Keratinocyte (primary cell): ENCODE measurements around the gene NUP160. TPM values are rescaled to one million over a fixed set of nuclear protein-coding genes. Genes with fewer than 3 reads are reported as not detected.

ENCODE experiments used
- DNase-seq: peaks from one replicate; pipeline ENCODE4 v3.0.0-alpha.2; 2011; ENCODE audit warnings: low read depth, missing footprints, low spot score
- FAIRE-seq: peaks from 2 replicates; lab custom pipeline; 2011; peaks lifted over from hg19 to GRCh38; lab: Jason Lieb, UNC
- H2AFZ ChIP-seq: 2 replicates; pipeline ENCODE4 v1.6.0; 2012; ENCODE audit warnings: low read length, control low read depth, inconsistent platforms; ENCODE audit not compliant: control insufficient read depth
- H3K27ac ChIP-seq: 2 replicates; pipeline ENCODE4 v1.5.1; 2011; ENCODE audit warnings: low read length; ENCODE audit not compliant: control insufficient read depth, insufficient read depth
- H3K27me3 ChIP-seq: 3 replicates; pipeline ENCODE4 v1.6.0; 2011; ENCODE audit warnings: low read length; ENCODE audit not compliant: control insufficient read depth, insufficient read depth; ENCODE audit errors: extremely low read depth
- H3K36me3 ChIP-seq, 2 experiments: 2 replicates in 1 of 2; 3 replicates in 1 of 2; pipeline ENCODE4 v1.5.1; 2011; ENCODE audit warnings: low read length in 2 of 2, mild to moderate bottlenecking in 1 of 2; ENCODE audit not compliant: control insufficient read depth in 2 of 2, insufficient read depth in 2 of 2; ENCODE audit errors: extremely low read depth in 1 of 2
- H3K4me1 ChIP-seq: 3 replicates; pipeline ENCODE4 v1.5.1; 2011; ENCODE audit warnings: low read length; ENCODE audit not compliant: control insufficient read depth, insufficient read depth; ENCODE audit errors: extremely low read depth
- H3K4me2 ChIP-seq: 3 replicates; pipeline ENCODE4 v1.6.0; 2011; ENCODE audit warnings: low read depth, low read length; ENCODE audit not compliant: control insufficient read depth, insufficient read depth; ENCODE audit errors: extremely low read depth
- H3K4me3 ChIP-seq, 3 experiments: fragments of 200-600 bp in 1 of 3; sonication (generic) in 1 of 3; 2 replicates in 2 of 3; 3 replicates in 1 of 3; pipeline ENCODE4 v1.5.1; 2011 to 2016; ENCODE audit warnings: low read length in 3 of 3, mild to moderate bottlenecking in 3 of 3, control low read depth in 2 of 3, inconsistent platforms in 1 of 3, low read depth in 1 of 3, mixed read lengths in 1 of 3, mixed run types in 1 of 3, moderate library complexity in 1 of 3; ENCODE audit not compliant: control insufficient read depth in 2 of 3, insufficient read depth in 2 of 3; ENCODE audit errors: extremely low read depth in 1 of 3
- H3K79me2 ChIP-seq: 2 replicates; pipeline ENCODE4 v1.6.0; 2012; ENCODE audit warnings: low read length; ENCODE audit not compliant: control insufficient read depth, insufficient read depth
- H3K9ac ChIP-seq: 3 replicates; pipeline ENCODE4 v1.6.0; 2011; ENCODE audit warnings: low read length; ENCODE audit not compliant: control insufficient read depth, insufficient read depth; ENCODE audit errors: extremely low read depth
- H3K9me1 ChIP-seq: 3 replicates; pipeline ENCODE4 v1.6.0; 2011; ENCODE audit warnings: low read length; ENCODE audit not compliant: control insufficient read depth, insufficient read depth; ENCODE audit errors: extremely low read depth
- H3K9me3 ChIP-seq: 2 replicates; pipeline ENCODE4 v1.5.1; 2012; ENCODE audit warnings: low read depth, low read length; ENCODE audit not compliant: control insufficient read depth
- H4K20me1 ChIP-seq: 3 replicates; pipeline ENCODE4 v1.6.0; 2011; ENCODE audit warnings: low read length; ENCODE audit not compliant: control insufficient read depth, insufficient read depth; ENCODE audit errors: extremely low read depth
- CTCF ChIP-seq, 3 experiments: IDR thresholded peaks in 1 of 3; conservative IDR thresholded peaks in 1 of 3; optimal IDR thresholded peaks in 1 of 3; 2 replicates in 2 of 3; 3 replicates in 1 of 3; pipeline versions ENCODE3 to v1.5.1; 2011; ENCODE audit warnings: low read length in 3 of 3, mild to moderate bottlenecking in 3 of 3, moderate library complexity in 2 of 3, control low read depth in 1 of 3, inconsistent platforms in 1 of 3; ENCODE audit not compliant: insufficient read depth in 2 of 3; ENCODE audit errors: extremely low read depth in 1 of 3
- EZH2 ChIP-seq: IDR thresholded peaks from one replicate; pipeline ENCODE4 v1.6.1; 2012; ENCODE audit warnings: inconsistent platforms, mild to moderate bottlenecking, low read length, moderate library complexity
- dilution Hi-C: fragments of 300-500 bp; cut with MboI; formaldehyde crosslinking; loops from one replicate; pipeline ENCODE4 v1.7.0; 2020; ENCODE audit warnings: low sequenced_read_pairs; ENCODE audit not compliant: extremely low pct_ligation_motif_present
- polyA plus RNA-seq, 5 experiments: library from polyadenylated mRNA; depleted of rRNA in 3 of 5; stranded (reverse) in 3 of 5; stranded (forward) in 1 of 5; unstranded in 1 of 5; fragments of >200 nt; gene quantifications; 1 replicate in 1 of 5; 2 replicates in 3 of 5; 3 replicates in 1 of 5; pipeline versions ENCODE4 v1.2.1 to v1.2.3, GENCODE V29; 2011 to 2012; ENCODE audit warnings: missing spikeins in 2 of 5, low read depth in 1 of 5, low replicate concordance in 1 of 5

Gene NUP160
- polyA plus RNA-seq, 1 donor (not counting 4 experiments of a cell fraction or from before 2014, with no cell fraction given): 26.6 TPM

DNA sequence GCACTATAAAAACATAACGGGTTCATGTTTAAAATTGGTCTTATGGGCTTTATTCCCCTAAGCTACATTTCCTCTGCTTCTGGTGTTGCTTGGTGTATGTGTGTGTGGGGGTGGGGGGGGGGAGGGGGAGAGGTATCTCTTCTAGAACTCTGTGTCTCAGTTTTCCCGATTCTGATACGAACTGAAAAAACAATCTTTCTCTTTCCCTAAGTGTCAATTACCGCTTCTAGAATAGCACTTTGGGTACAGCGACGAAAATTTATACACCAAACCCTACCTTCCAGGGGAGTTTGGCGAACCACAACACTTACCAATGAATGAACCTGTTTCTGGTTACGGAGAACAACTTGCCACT is 636 bp downstream of the NUP160 start:
- peak overlapping the region; percentile 100 for H2AFZ ChIP-seq
- H3K36me3 ChIP-seq: peaks cover 6 to 13% of the 10 kb centered on the region in 2 experiments
- no peak for FAIRE-seq
- no peaks in the 10 kb centered on the region for H4K20me1 ChIP-seq
- TF ChIP-seq EZH2 (no peak), CTCF (optimal IDR thresholded peaks at IDR 0.05 in 1 of 3, IDR thresholded peaks at IDR 0.05 in 1 of 3, conservative IDR thresholded peaks at IDR 0.05 in 1 of 3; ENCODE audit: extremely low read depth in 1 of 3, insufficient read depth in 2 of 3, low read length in 3 of 3) (no peak)
- no peaks in the 10 kb centered on the region for H3K27me3 ChIP-seq
- peak overlapping the region; percentile 89 for H3K9ac ChIP-seq
- no peaks in the 10 kb centered on the region for H3K9me3 ChIP-seq
- DNase-seq: no peak
- peak overlapping the region; percentile 99 for H3K4me2 ChIP-seq
- H3K9me1 ChIP-seq: no peaks in the 10 kb centered on the region
- peaks cover 41% of the 10 kb centered on the region for H3K79me2 ChIP-seq
- dilution Hi-C loops: no loop called here
- H3K27ac ChIP-seq: peak overlapping the region; percentile 88
- H3K4me1 ChIP-seq: peaks cover 20% of the 10 kb centered on the region
- peak overlapping the region; percentile 69 to 95 (median 72) for H3K4me3 ChIP-seq

- no peak for FAIRE-seq
These were observed 1.2 kb downstream of the NUP160 start for GRCh38 chr11:47846998-47847397.

More at GRCh38 chr11:47846998-47847397, 1.2 kb downstream of the NUP160 start:
- H4K20me1 ChIP-seq: no peaks in the 10 kb centered on the region
- peak overlapping the region; percentile 99 for H3K4me2 ChIP-seq
- H3K27me3 ChIP-seq: no peaks in the 10 kb centered on the region
- H3K79me2 ChIP-seq: peaks cover 42% of the 10 kb centered on the region
- dilution Hi-C loops: no loop called here
- peak overlapping the region; percentile 88 for H3K27ac ChIP-seq
- TF ChIP-seq EZH2 (no peak), CTCF (optimal IDR thresholded peaks at IDR 0.05 in 1 of 3, IDR thresholded peaks at IDR 0.05 in 1 of 3, conservative IDR thresholded peaks at IDR 0.05 in 1 of 3; ENCODE audit: extremely low read depth in 1 of 3, insufficient read depth in 2 of 3, low read length in 3 of 3) (no peak)
- H3K9me1 ChIP-seq: no peaks in the 10 kb centered on the region
- no peak overlapping the region for H2AFZ ChIP-seq
- H3K4me1 ChIP-seq: peaks cover 20% of the 10 kb centered on the region
- H3K4me3 ChIP-seq: peak overlapping the region; percentile 69 to 95 (median 72)
- no peaks in the 10 kb centered on the region for H3K9me3 ChIP-seq
- H3K9ac ChIP-seq: peak overlapping the region; percentile 89
- DNase-seq: no peak
- H3K36me3 ChIP-seq: peaks cover 6 to 18% of the 10 kb centered on the region in 2 experiments
